PC-3 (cell line): ENCODE measurements around the gene SERINC2.

Source experiments
- EZH2phosphoT487 ChIP-seq: fragments of 300-600 bp; sonication (generic); IDR thresholded peaks from 2 replicates; pipeline ENCODE4 v1.6.1; 2018; ENCODE audit warnings: mild to moderate bottlenecking, antibody characterized with exemption, low read length, borderline replicate concordance
- TF ChIP-seq, protein P1 (sequence below): fragments of 300-600 bp; sonication (generic); conservative IDR thresholded peaks from 2 replicates; pipeline ENCODE4 v1.5.1; 2017; ENCODE audit warnings: antibody characterized with exemption, low read depth, mild to moderate bottlenecking, low read length

DNA sequence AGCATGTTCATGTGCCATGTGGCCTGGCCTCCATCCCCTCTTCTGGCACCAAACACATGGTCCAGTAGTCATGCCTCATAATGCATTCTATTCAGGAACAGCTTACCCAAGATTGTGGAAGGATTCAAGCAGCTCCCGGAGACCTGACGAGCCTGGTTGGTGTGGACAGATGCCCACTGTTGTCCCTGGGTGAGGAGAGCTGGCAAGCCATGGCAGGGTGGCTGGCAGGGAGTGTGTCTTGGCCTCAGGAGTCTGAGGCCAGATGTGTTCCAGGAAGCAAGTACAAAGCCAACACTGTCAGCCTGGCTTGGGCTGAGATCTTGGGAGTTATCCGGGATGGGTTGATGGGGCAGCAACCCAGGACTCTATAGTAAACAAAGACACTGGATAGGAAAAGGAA, 32.8 kb upstream of the SERINC2 start:
- TF ChIP-seq EZH2phosphoT487 = no peak
- TF ChIP-seq, protein P1, sequence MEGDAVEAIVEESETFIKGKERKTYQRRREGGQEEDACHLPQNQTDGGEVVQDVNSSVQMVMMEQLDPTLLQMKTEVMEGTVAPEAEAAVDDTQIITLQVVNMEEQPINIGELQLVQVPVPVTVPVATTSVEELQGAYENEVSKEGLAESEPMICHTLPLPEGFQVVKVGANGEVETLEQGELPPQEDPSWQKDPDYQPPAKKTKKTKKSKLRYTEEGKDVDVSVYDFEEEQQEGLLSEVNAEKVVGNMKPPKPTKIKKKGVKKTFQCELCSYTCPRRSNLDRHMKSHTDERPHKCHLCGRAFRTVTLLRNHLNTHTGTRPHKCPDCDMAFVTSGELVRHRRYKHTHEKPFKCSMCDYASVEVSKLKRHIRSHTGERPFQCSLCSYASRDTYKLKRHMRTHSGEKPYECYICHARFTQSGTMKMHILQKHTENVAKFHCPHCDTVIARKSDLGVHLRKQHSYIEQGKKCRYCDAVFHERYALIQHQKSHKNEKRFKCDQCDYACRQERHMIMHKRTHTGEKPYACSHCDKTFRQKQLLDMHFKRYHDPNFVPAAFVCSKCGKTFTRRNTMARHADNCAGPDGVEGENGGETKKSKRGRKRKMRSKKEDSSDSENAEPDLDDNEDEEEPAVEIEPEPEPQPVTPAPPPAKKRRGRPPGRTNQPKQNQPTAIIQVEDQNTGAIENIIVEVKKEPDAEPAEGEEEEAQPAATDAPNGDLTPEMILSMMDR = no peak
